ENCODE measurements around the gene MRAP2.

Gene MRAP2

DNA sequence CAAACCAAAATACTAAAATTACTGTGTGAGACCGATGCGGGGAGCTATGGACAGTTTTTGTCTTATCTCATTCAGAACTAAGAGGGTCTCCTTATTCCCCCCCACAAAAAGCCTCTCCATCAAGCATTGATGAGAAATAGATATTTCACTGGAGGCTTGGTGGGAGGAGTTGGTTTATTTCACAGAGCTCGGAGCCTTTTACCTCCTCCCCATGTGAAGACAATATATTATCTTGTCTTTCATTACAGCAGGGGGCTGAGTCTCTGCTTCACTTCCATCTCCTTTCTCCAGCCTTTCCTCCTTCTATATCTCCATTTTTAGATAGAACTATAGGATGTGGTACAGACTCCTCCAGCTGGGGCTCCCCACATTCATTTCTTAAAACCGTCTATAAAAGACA, 29.9 kb upstream of the MRAP2 start:
- no peak for DNase-seq (ENCODE audit: low read depth, low spot score)
- Histone ChIP-seq H3K4me3 (no peak overlapping the region), H3K9ac (ENCODE audit: insufficient read length) (no peak overlapping the region), H3K27ac (no peak overlapping the region), H3K36me3 (ENCODE audit: insufficient read depth, low read length) (no peaks in the 10 kb centered on the region), H3K9me3 (ENCODE audit: low read depth, low read length) (no peaks in the 10 kb centered on the region)
- TF ChIP-seq POLR2AphosphoS5 (IDR thresholded peaks at IDR 0.05; ENCODE audit: borderline replicate concordance, low read depth, low read length) = no peak
- TF ChIP-seq FOXP2 (optimal IDR thresholded peaks at IDR 0.05; ENCODE audit: control extremely low read depth, extremely low read length, insufficient read depth) = no peak
- TF ChIP-seq EZH2 (IDR thresholded peaks at IDR 0.05) = no peak

DNA sequence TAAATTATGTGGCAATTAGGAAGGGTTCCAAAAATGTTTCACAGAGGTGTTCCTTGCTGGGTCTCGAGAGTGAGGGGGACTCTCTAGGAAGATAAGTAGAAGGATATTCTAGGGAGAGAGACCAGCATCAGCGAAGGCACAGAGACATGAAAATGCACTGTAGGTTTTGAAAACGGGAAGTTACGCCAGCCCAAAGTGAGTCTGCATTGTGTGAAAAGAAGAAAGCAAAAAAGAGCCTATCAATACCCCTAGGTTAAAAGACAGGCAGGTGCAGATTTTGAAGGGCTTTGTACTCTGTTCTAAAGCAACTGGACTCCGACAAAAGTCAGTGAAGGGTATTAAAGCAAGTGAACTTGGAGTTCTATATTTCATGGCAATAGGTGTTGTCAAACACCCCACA, 25.7 kb upstream of the MRAP2 start:
- DNase-seq (ENCODE audit: low read depth, low spot score) = no peak
- no peak overlapping the region for H3K9ac ChIP-seq (ENCODE audit: insufficient read length)
- H3K27ac ChIP-seq = no peak overlapping the region
- no peaks in the 10 kb centered on the region for H3K36me3 ChIP-seq (ENCODE audit: insufficient read depth, low read length)
- TF ChIP-seq FOXP2 (optimal IDR thresholded peaks at IDR 0.05; ENCODE audit: control extremely low read depth, extremely low read length, insufficient read depth) (no peak), POLR2AphosphoS5 (IDR thresholded peaks at IDR 0.05; ENCODE audit: borderline replicate concordance, low read depth, low read length) (no peak), EZH2 (IDR thresholded peaks at IDR 0.05) (no peak)
- H3K4me3 ChIP-seq = no peak overlapping the region
- H3K9me3 ChIP-seq (ENCODE audit: low read depth, low read length) = no peaks in the 10 kb centered on the region

DNA sequence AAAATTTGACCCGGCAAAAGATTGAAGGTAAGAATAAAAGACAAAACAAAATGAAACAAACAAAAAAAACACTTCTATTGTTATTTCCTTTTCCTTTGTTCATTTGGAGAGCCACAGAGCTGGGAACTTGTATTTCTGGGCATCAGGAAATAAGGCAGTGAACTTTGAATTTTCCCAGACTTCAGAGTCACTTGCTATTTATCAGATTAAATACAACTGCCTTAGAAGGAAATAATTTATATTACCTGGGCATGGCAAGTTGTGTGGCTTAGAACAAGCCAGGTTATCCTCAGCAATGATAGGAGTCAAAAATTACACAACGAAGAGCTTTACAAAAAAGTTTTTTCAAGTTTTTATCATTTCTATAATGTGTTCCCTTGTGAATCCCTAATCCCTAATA, 20.2 kb upstream of the MRAP2 start:
- Histone ChIP-seq H3K9me3 (ENCODE audit: low read depth, low read length) (no peaks in the 10 kb centered on the region), H3K9ac (ENCODE audit: insufficient read length) (no peak overlapping the region), H3K4me3 (no peak overlapping the region), H3K27ac (no peak overlapping the region), H3K36me3 (ENCODE audit: insufficient read depth, low read length) (no peaks in the 10 kb centered on the region)
- DNase-seq (ENCODE audit: low read depth, low spot score) = no peak
- TF ChIP-seq FOXP2 (optimal IDR thresholded peaks at IDR 0.05; ENCODE audit: control extremely low read depth, extremely low read length, insufficient read depth) (no peak), EZH2 (IDR thresholded peaks at IDR 0.05) (no peak), POLR2AphosphoS5 (IDR thresholded peaks at IDR 0.05; ENCODE audit: borderline replicate concordance, low read depth, low read length) (no peak)

DNA sequence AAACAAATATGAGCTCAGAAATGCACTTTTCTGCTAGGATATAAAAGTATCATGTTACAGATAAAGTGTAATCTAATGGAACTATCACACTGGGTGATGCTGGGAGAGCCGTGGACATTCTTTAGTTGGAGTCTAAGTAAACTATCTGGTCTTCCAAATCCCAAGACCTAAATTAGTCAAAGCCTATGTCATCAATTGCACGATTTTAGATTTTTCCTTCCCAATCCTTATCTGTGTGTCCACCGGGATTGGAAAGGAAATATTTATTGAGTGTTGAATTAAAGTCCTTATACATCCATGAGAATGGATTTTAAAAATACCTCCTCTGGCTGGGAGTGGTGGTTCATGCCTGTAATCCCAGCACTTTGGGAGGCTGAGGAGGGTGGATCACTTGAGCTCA, 19.6 kb upstream of the MRAP2 start:
- no peak for DNase-seq (ENCODE audit: low read depth, low spot score)
- TF ChIP-seq FOXP2 (optimal IDR thresholded peaks at IDR 0.05; ENCODE audit: control extremely low read depth, extremely low read length, insufficient read depth) (no peak), EZH2 (IDR thresholded peaks at IDR 0.05) (no peak), POLR2AphosphoS5 (IDR thresholded peaks at IDR 0.05; ENCODE audit: borderline replicate concordance, low read depth, low read length) (no peak)
- no peak overlapping the region for H3K9ac ChIP-seq (ENCODE audit: insufficient read length)
- no peak overlapping the region for H3K4me3 ChIP-seq
- H3K36me3 ChIP-seq (ENCODE audit: insufficient read depth, low read length) = no peaks in the 10 kb centered on the region
- no peak overlapping the region for H3K27ac ChIP-seq
- no peaks in the 10 kb centered on the region for H3K9me3 ChIP-seq (ENCODE audit: low read depth, low read length)

DNA sequence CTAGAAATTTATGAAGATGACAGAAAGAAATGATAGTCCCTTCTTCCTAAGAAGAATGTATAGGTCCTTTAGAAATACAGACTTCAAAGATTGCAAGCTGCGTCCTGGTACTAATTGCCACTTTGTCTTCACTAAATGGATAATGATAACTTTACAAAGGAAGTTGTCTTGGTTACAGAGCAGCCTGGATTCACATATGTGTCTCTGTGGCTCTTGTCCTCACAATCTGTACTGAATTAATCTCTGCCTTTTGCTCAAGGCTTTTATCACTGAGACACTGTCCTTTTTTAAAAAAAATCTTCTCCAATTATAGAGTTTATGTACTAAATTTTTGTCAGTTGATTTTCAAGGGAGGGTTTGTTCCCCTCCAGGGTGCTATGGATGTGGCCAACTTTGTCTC, 17.5 kb upstream of the MRAP2 start:
- TF ChIP-seq EZH2 (IDR thresholded peaks at IDR 0.05) = no peak
- H3K4me3 ChIP-seq = no peak overlapping the region
- DNase-seq (ENCODE audit: low read depth, low spot score) = no peak
- H3K9me3 ChIP-seq (ENCODE audit: low read depth, low read length) = no peaks in the 10 kb centered on the region
- no peak overlapping the region for H3K27ac ChIP-seq
- no peak overlapping the region for H3K9ac ChIP-seq (ENCODE audit: insufficient read length)
- H3K36me3 ChIP-seq (ENCODE audit: insufficient read depth, low read length) = no peaks in the 10 kb centered on the region

DNA sequence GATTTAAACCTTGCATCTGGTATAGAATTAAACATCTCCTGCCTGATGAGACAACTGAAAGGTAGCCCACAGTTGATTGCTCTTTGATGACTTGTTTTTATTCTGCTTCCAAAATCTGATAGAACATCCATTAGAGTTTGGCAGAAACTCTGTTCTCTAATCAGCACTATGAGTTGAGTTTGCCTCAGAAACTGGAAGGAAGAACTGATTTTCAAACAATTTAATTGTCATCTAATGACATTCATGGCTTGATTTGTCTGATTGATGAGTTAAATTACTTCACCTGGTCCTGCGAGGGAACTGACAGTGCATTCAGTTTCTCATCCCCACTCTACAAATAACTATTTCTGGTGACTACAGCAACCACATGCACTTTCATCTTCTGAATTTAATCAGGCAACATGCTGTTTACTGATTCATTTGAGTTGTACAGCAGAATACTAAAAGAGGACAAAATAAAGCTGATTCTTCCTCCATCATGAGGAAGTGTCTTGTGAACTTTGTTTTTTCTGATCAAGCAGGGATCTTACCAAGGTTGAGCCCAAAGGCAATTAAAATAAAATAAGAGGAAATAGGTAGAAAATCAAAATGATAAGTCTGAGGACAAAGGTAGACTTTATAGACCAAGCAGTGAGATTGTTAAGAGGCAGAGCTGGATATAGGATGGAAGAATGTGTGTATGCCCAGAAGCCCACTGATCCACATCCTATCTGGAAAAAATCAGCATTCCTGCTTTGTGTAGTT, 15.7 kb upstream of the MRAP2 start:
- H3K4me3 ChIP-seq = no peak overlapping the region
- DNase-seq (ENCODE audit: low read depth, low spot score) = no peak

DNA sequence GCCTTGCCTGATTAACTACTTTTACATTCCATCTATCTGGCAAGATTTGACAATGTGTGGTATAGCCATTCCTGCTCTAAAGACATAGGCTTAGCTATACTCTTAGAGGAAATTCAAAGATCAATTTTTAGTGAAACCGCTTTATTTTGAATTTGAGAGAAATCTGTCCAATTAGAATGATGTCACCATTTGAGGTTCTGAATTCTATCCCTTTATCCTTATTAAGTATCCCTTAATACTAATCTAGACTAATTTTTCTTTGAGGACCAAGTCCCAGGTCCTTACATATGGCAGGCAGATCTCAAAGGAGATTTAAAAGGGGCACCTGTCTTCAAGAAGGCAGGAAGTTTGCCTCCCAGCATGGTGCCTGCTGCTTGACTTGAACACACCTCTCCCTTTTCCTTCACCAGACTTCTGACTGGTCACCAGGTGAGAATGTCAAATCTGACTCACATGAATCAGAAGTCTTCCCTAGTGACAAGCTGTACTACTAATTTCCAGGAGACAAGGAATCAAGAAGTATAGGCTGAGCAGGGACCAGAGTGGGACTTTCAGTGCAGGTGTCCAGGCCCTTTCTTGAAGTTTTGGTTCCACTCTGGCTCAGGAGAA, 15.0 kb upstream of the MRAP2 start:
- Histone ChIP-seq H3K36me3 (ENCODE audit: insufficient read depth, low read length) (no peaks in the 10 kb centered on the region), H3K27ac (no peak overlapping the region), H3K9ac (ENCODE audit: insufficient read length) (no peak overlapping the region), H3K4me3 (no peak overlapping the region), H3K9me3 (ENCODE audit: low read depth, low read length) (no peaks in the 10 kb centered on the region)
- no peak for TF ChIP-seq POLR2AphosphoS5 (IDR thresholded peaks at IDR 0.05; ENCODE audit: borderline replicate concordance, low read depth, low read length)
- TF ChIP-seq FOXP2 (optimal IDR thresholded peaks at IDR 0.05; ENCODE audit: control extremely low read depth, extremely low read length, insufficient read depth) = no peak
- no peak for TF ChIP-seq EZH2 (IDR thresholded peaks at IDR 0.05)
- DNase-seq (ENCODE audit: low read depth, low spot score) = no peak

More for the DNA sequence above, 15.7 kb upstream of the MRAP2 start:
- Histone ChIP-seq H3K9me3 (ENCODE audit: low read depth, low read length) (no peaks in the 10 kb centered on the region), H3K27ac (no peak overlapping the region), H3K36me3 (ENCODE audit: insufficient read depth, low read length) (no peaks in the 10 kb centered on the region), H3K9ac (ENCODE audit: insufficient read length) (no peak overlapping the region)
- TF ChIP-seq FOXP2 (optimal IDR thresholded peaks at IDR 0.05; ENCODE audit: control extremely low read depth, extremely low read length, insufficient read depth) (no peak), EZH2 (IDR thresholded peaks at IDR 0.05) (no peak), POLR2AphosphoS5 (IDR thresholded peaks at IDR 0.05; ENCODE audit: borderline replicate concordance, low read depth, low read length) (no peak)

DNA sequence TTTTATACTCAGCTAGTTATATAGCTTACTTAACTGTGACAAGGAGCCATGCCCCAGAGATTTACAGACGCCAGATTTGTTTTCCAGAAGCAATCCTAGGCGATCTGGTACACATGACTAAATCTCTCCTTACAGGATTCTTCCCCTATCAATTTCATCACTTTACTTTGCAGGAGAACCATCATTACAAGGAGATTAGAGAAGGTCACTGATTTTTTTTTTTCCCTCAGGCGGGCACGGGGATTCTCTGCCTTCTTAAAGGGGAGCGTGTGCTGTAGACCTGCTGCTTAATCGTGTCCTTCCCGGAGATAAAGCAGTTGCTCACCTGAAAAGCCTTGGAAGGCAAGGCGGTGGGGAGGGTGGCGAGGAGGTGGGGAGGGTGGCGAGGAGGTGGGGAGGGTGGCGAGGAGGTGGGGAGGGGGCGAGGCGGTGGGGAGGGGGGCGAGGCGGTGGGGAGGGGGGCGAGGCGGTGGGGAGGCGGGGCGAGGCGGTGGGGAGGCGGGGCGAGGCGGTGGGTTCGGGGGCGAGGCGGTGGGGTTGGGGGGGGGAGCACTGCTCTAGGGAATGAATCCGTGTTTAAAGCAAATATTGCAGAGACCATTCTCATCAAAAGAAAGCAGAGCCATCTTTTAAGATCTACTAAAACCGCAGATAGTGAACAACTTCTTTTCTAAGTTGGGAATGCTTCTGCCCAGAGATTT, 14.3 kb upstream of the MRAP2 start:
- H3K36me3 ChIP-seq (ENCODE audit: insufficient read depth, low read length) = no peaks in the 10 kb centered on the region
- H3K27ac ChIP-seq = no peak overlapping the region
- TF ChIP-seq EZH2 (IDR thresholded peaks at IDR 0.05) (no peak), POLR2AphosphoS5 (IDR thresholded peaks at IDR 0.05; ENCODE audit: borderline replicate concordance, low read depth, low read length) (no peak), FOXP2 (optimal IDR thresholded peaks at IDR 0.05; ENCODE audit: control extremely low read depth, extremely low read length, insufficient read depth) (no peak)
- no peaks in the 10 kb centered on the region for H3K9me3 ChIP-seq (ENCODE audit: low read depth, low read length)
- no peak for DNase-seq (ENCODE audit: low read depth, low spot score)
- H3K9ac ChIP-seq (ENCODE audit: insufficient read length) = no peak overlapping the region
- no peak overlapping the region for H3K4me3 ChIP-seq

Measured in SK-N-MC (cell line).